ENCODE data around the gene RNF115. TPM values are rescaled to one million over a fixed set of nuclear protein-coding genes. Genes with fewer than 3 reads are reported as not detected.

Gene RNF115
- polyA plus RNA-seq, 2 of the 4 experiments (the other 2 are of a cell fraction) = 8.5 to 18.8 TPM

DNA sequence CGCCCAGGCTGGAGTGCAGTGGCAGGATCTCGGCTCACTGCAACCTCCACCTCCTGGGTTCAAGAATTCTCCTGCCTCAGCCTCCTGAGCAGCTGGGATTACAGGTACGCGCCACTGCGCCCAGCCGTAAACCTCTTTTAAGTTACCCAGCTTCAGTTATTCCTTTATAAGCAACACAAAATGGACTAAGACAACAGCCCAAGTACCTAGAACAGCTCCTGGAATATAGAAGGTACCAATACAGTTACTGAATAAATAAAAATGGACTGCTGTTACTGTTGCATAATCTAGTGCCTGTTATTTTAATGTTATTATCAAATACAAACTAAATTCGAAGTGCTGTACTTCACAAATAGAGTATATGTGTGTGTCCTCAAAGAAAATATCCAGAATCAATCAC, 17.1 kb downstream of the RNF115 start:
- ATAC-seq (no peak), DNase-seq (ENCODE audit: low read depth in 1 of 2, low spot score in 1 of 2) (no peak), FAIRE-seq (no peak)
- Histone ChIP-seq H3K4me3 (no peak overlapping the region), H3K27ac (no peak overlapping the region), H3K4me1 (peaks cover 23% of the 10 kb centered on the region; the same call in 2 of the 3 replicates), H3K9me3 (no peaks in the 10 kb centered on the region), H3K4me2 (no peak overlapping the region)
- WGBS (ENCODE audit: missing lambda C conversion rate) = 87% methylated on average over 7 of the region's 7 CpGs
- ChIA-PET CTCF (interaction anchor here (1.5 to 2.2 kb wide), 2 partner anchors 39 to 85 kb away, joined by 5 read pairs; partner anchors contain the start of gene NUDT17), POLR2A (no interaction called here)
- TF ChIP-seq HOXA7 (CRISPR knock-in tag; IDR thresholded peaks at IDR 0.05) = no peak
- TF ChIP-seq, protein P1, sequence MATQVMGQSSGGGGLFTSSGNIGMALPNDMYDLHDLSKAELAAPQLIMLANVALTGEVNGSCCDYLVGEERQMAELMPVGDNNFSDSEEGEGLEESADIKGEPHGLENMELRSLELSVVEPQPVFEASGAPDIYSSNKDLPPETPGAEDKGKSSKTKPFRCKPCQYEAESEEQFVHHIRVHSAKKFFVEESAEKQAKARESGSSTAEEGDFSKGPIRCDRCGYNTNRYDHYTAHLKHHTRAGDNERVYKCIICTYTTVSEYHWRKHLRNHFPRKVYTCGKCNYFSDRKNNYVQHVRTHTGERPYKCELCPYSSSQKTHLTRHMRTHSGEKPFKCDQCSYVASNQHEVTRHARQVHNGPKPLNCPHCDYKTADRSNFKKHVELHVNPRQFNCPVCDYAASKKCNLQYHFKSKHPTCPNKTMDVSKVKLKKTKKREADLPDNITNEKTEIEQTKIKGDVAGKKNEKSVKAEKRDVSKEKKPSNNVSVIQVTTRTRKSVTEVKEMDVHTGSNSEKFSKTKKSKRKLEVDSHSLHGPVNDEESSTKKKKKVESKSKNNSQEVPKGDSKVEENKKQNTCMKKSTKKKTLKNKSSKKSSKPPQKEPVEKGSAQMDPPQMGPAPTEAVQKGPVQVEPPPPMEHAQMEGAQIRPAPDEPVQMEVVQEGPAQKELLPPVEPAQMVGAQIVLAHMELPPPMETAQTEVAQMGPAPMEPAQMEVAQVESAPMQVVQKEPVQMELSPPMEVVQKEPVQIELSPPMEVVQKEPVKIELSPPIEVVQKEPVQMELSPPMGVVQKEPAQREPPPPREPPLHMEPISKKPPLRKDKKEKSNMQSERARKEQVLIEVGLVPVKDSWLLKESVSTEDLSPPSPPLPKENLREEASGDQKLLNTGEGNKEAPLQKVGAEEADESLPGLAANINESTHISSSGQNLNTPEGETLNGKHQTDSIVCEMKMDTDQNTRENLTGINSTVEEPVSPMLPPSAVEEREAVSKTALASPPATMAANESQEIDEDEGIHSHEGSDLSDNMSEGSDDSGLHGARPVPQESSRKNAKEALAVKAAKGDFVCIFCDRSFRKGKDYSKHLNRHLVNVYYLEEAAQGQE (IDR thresholded peaks at IDR 0.05) = 0 out of 2 replicates have a peak, but pooled peaks have one; percentile 15

DNA sequence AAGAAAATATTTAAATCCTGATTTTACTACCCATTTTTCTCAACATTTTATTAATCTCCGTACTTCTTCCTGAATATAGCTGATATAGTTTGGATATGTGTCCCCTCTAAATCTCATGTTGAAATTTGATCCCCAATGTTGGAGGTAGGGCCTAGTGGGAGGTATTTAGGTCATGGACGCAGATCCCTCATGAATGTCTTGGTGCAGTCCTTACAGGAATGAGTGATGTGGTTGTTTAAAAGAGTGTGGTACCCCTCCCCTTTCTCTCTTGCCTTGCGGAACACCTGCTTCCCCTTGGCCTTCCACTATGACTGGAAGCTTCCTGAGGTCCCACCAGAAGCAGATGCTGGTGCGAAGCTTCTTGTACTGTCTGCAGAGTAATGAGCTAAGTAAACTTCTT, 17.5 kb downstream of the RNF115 start:
- Histone ChIP-seq H3K4me2 (no peak overlapping the region), H3K4me3 (no peak overlapping the region), H3K4me1 (peaks cover 23% of the 10 kb centered on the region; the same call in 2 of the 3 replicates), H3K9me3 (no peaks in the 10 kb centered on the region), H3K27ac (no peak overlapping the region)
- ChIA-PET POLR2A (no interaction called here), CTCF (interaction anchor here (1.5 to 2.2 kb wide), 2 partner anchors 39 to 85 kb away, joined by 5 read pairs; partner anchors contain the start of gene NUDT17)
- no peak for ATAC-seq
- WGBS (ENCODE audit: missing lambda C conversion rate) = 93% methylated on average over 4 of the region's 4 CpGs
- TF ChIP-seq, protein P2, sequence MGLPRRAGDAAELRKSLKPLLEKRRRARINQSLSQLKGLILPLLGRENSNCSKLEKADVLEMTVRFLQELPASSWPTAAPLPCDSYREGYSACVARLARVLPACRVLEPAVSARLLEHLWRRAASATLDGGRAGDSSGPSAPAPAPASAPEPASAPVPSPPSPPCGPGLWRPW (IDR thresholded peaks at IDR 0.05) = no peak
- no peak for TF ChIP-seq TFCP2L1 (CRISPR knock-in tag; IDR thresholded peaks at IDR 0.05)
- no peak for TF ChIP-seq RARB (CRISPR knock-in tag; IDR thresholded peaks at IDR 0.05)
- DNase-seq (ENCODE audit: low read depth in 1 of 2, low spot score in 1 of 2) = no peak
- no peak for FAIRE-seq

DNA sequence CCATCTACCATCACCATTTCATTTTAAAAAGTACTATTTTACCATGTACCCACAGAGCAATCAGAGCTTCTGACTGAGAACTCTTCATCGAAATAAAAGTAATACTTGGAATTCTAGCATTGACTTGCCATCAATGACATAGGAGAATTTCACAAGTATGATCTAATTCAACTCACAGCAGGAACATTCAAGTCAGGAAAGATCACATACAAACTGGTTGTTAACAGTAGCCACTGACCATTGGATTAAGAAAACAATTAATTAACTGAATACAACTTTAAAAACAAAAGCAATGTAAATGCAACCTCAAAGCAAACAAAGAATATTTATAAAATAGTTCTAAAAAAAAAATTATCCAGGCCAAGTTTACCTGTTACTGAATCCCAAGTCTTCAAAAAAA, 18.8 kb downstream of the RNF115 start:
- CTCF ChIA-PET = interaction anchor here (0.6 kb wide), 1 partner anchor 62 kb away, joined by 3 read pairs; no protein-coding TSS in a partner anchor
- Histone ChIP-seq H3K4me3 (no peak overlapping the region), H3K9me3 (no peaks in the 10 kb centered on the region), H3K4me2 (no peak overlapping the region), H3K27ac (no peak overlapping the region), H3K4me1 (peaks cover 23% of the 10 kb centered on the region; the same call in 2 of the 3 replicates)
- DNase-seq (ENCODE audit: low read depth in 1 of 2, low spot score in 1 of 2) (no peak), FAIRE-seq (no peak), ATAC-seq (no peak)
- 86% methylated on average over 1 of the region's 1 CpG for WGBS (ENCODE audit: missing lambda C conversion rate)
- POLR2A ChIA-PET = no interaction called here
- TF ChIP-seq TP53 (CRISPR knock-in tag; IDR thresholded peaks at IDR 0.05) = no peak
- no peak for TF ChIP-seq NR3C1 (IDR thresholded peaks at IDR 0.05)
- no peak for TF ChIP-seq NFE2L2 (conservative IDR thresholded peaks at IDR 0.05; ENCODE audit: low read length)

DNA sequence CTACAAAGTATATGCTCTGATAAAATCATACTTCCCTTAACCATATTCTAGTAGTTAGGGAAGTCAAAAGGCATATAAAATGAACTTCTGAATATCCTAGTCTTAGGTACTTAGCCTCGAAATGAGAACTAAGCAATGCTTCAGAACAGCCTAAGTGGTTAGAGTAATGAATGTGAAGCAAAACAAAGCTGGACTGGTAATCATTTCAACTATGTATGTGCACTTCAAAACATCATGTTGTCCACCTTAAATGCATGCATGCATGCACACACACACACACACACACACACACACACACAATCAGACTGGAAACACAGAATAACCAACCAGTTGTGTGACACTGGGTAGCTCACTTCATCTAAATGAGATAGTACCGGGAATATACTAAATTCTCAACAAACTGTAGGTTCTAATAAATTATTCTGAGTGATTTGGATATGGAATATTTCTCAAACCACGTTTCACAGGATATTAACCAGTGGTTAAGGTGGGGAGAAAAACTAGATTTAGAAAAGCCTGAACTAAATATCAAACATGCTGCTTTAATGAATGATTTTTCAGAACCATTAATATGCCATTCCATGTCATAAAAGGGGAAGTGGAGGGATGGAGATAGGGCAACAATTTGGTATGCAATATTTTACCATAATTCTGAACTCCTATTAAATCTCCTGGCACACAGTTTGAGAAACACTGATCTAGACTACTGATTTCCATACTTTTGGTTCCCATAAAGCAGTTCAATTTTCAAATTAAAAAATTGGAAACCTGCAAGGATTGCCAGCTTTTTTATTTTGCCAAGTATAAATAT, 19.5 kb downstream of the RNF115 start:
- Histone ChIP-seq H3K27ac (no peak overlapping the region), H3K4me1 (peaks cover 23% of the 10 kb centered on the region; the same call in 2 of the 3 replicates), H3K4me2 (no peak overlapping the region), H3K9me3 (no peaks in the 10 kb centered on the region), H3K4me3 (no peak overlapping the region)
- no peak for FAIRE-seq
- no peak for DNase-seq (ENCODE audit: low read depth in 1 of 2, low spot score in 1 of 2)
- POLR2A ChIA-PET = no interaction called here
- ATAC-seq = no peak
- TF ChIP-seq EHF (CRISPR knock-in tag; IDR thresholded peaks at IDR 0.05) (no peak), ZNF302 (CRISPR knock-in tag; IDR thresholded peaks at IDR 0.05) (no peak), RARB (CRISPR knock-in tag; IDR thresholded peaks at IDR 0.05) (no peak), FOXS1 (CRISPR knock-in tag; IDR thresholded peaks at IDR 0.05) (no peak)
- TF ChIP-seq, protein P3, sequence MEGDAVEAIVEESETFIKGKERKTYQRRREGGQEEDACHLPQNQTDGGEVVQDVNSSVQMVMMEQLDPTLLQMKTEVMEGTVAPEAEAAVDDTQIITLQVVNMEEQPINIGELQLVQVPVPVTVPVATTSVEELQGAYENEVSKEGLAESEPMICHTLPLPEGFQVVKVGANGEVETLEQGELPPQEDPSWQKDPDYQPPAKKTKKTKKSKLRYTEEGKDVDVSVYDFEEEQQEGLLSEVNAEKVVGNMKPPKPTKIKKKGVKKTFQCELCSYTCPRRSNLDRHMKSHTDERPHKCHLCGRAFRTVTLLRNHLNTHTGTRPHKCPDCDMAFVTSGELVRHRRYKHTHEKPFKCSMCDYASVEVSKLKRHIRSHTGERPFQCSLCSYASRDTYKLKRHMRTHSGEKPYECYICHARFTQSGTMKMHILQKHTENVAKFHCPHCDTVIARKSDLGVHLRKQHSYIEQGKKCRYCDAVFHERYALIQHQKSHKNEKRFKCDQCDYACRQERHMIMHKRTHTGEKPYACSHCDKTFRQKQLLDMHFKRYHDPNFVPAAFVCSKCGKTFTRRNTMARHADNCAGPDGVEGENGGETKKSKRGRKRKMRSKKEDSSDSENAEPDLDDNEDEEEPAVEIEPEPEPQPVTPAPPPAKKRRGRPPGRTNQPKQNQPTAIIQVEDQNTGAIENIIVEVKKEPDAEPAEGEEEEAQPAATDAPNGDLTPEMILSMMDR (IDR thresholded peaks at IDR 0.05) = no peak
- TF ChIP-seq, protein P4, sequence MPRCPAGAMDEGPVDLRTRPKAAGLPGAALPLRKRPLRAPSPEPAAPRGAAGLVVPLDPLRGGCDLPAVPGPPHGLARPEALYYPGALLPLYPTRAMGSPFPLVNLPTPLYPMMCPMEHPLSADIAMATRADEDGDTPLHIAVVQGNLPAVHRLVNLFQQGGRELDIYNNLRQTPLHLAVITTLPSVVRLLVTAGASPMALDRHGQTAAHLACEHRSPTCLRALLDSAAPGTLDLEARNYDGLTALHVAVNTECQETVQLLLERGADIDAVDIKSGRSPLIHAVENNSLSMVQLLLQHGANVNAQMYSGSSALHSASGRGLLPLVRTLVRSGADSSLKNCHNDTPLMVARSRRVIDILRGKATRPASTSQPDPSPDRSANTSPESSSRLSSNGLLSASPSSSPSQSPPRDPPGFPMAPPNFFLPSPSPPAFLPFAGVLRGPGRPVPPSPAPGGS (IDR thresholded peaks at IDR 0.05) = no peak
- TF ChIP-seq, protein P1 (IDR thresholded peaks at IDR 0.05) = no peak
- 78% methylated on average over 3 of the region's 3 CpGs for WGBS (ENCODE audit: missing lambda C conversion rate)
- CTCF ChIA-PET = interaction anchor here (0.6 to 1.7 kb wide), 2 partner anchors 61 to 105 kb away, joined by 3 read pairs; partner anchors contain the start of gene ITGA10

Data from A549 (cell line).